Neuronal stem cell (in vitro differentiated cells): ENCODE results near the gene ZDHHC22.
A peak's percentile ranks its signal among the peaks of the same experiment; 100 is the strongest.

Experiments used
- DNase-seq: peaks from one replicate; pipeline ENCODE4 v3.0.0-alpha.2; 2013; ENCODE audit warnings: low spot score
- H2AFZ ChIP-seq: one replicate; pipeline ENCODE4 v1.6.1; 2013; ENCODE audit warnings: mild to moderate bottlenecking, low read length, inconsistent platforms
- H2AK5ac ChIP-seq: 2 replicates; pipeline ENCODE4 v1.6.1; 2013; ENCODE audit warnings: low read depth, mild to moderate bottlenecking, inconsistent platforms, low read length, moderate library complexity, mixed read lengths
- H2BK120ac ChIP-seq: 2 replicates; pipeline ENCODE4 v1.6.1; 2013; ENCODE audit warnings: low read depth, mild to moderate bottlenecking, inconsistent platforms, low read length, moderate library complexity, mixed read lengths
- H2BK12ac ChIP-seq: one replicate; pipeline ENCODE4 v1.6.1; 2013; ENCODE audit warnings: low read length, inconsistent platforms
- H2BK15ac ChIP-seq: 2 replicates; pipeline ENCODE4 v1.6.1; 2013; ENCODE audit warnings: mild to moderate bottlenecking, low read length, inconsistent platforms, mixed read lengths
- H2BK5ac ChIP-seq: one replicate; pipeline ENCODE4 v1.6.1; 2013; ENCODE audit warnings: inconsistent platforms, mild to moderate bottlenecking, low read length, moderate library complexity
- H3K14ac ChIP-seq: one replicate; pipeline ENCODE4 v1.6.1; 2013; ENCODE audit warnings: low read length, inconsistent platforms
- H3K18ac ChIP-seq: 2 replicates; pipeline ENCODE4 v1.6.1; 2013; ENCODE audit warnings: low read length, inconsistent platforms
- H3K23ac ChIP-seq: 2 replicates; pipeline ENCODE4 v1.6.1; 2013; ENCODE audit warnings: low read depth, mild to moderate bottlenecking, mixed read lengths, low read length, inconsistent platforms; ENCODE audit not compliant: poor library complexity
- H3K27ac ChIP-seq: replicated peaks from 3 replicates; pipeline ENCODE4 v1.5.1; 2013; ENCODE audit warnings: low read length, inconsistent platforms
- H3K27me3 ChIP-seq, 3 experiments: 2 replicates each; pipeline ENCODE4 v1.6.1; 2013; ENCODE audit warnings: low read length in 3 of 3, mild to moderate bottlenecking in 2 of 3, inconsistent platforms in 1 of 3, low read depth in 1 of 3, mixed read lengths in 1 of 3, moderate library complexity in 1 of 3; ENCODE audit not compliant: control insufficient read depth in 3 of 3, insufficient read depth in 3 of 3
- H3K36me3 ChIP-seq, 2 donors: replicated peaks in 1 of 2; 2 replicates each; pipeline ENCODE4 v1.6.1; 2013; ENCODE audit warnings: low read length in 2 of 2; ENCODE audit not compliant: control insufficient read depth in 2 of 2, insufficient read depth in 2 of 2
- H3K4ac ChIP-seq: 2 replicates; pipeline ENCODE4 v1.6.1; 2013; ENCODE audit warnings: inconsistent platforms, mild to moderate bottlenecking, low read length, moderate library complexity
- H3K4me1 ChIP-seq, 2 donors: 1 replicate in 1 of 2; 2 replicates in 1 of 2; pipeline ENCODE4 v1.6.1; 2013; ENCODE audit warnings: low read length in 2 of 2, low read depth in 1 of 2; ENCODE audit not compliant: control insufficient read depth in 2 of 2, insufficient read depth in 1 of 2
- H3K4me2 ChIP-seq: one replicate; pipeline ENCODE4 v1.6.1; 2013; ENCODE audit warnings: mild to moderate bottlenecking, low read length, inconsistent platforms; ENCODE audit not compliant: insufficient read depth, poor library complexity, severe bottlenecking
- H3K4me3 ChIP-seq, 2 donors: 2 replicates each; pipeline ENCODE4 v1.5.1; 2013; ENCODE audit warnings: low read length in 2 of 2, mild to moderate bottlenecking in 2 of 2, inconsistent platforms in 1 of 2, moderate library complexity in 1 of 2
- H3K79me1 ChIP-seq: one replicate; pipeline ENCODE4 v1.6.1; 2013; ENCODE audit warnings: low read depth, mild to moderate bottlenecking, inconsistent platforms, low read length, moderate library complexity
- H3K9ac ChIP-seq: one replicate; pipeline ENCODE4 v1.6.1; 2013; ENCODE audit warnings: mild to moderate bottlenecking, low read depth, low read length, inconsistent platforms; ENCODE audit not compliant: poor library complexity
- H3K9me3 ChIP-seq, 2 donors: replicated peaks in 1 of 2; 2 replicates each; pipeline versions ENCODE3 to v1.6.1; 2013; ENCODE audit warnings: low read length in 2 of 2, mild to moderate bottlenecking in 2 of 2, inconsistent platforms in 1 of 2, low read depth in 1 of 2, mixed read lengths in 1 of 2, moderate library complexity in 1 of 2; ENCODE audit not compliant: control insufficient read depth in 2 of 2, insufficient read depth in 1 of 2
- H4K8ac ChIP-seq: one replicate; pipeline ENCODE4 v1.6.1; 2013; ENCODE audit warnings: low read depth, mild to moderate bottlenecking, inconsistent platforms, low read length, moderate library complexity
- H4K91ac ChIP-seq: one replicate; pipeline ENCODE4 v1.6.1; 2013; ENCODE audit warnings: low read length, low read depth, mild to moderate bottlenecking, inconsistent platforms; ENCODE audit not compliant: poor library complexity
- WGBS, 2 donors: extraction: QIAGEN DNeasy Blood & Tissue Kit; methylation state at CpG; one replicate each; pipeline ENCODE4 v1.1.7; 2013; ENCODE audit warnings: missing lambda C conversion rate in 2 of 2, mixed read lengths in 1 of 2; ENCODE audit not compliant: insufficient read length in 2 of 2, insufficient replicate concordance in 1 of 2; ENCODE audit errors: extremely low coverage in 2 of 2; 5-methylcytosine and 5-hydroxymethylcytosine counted together

Gene ZDHHC22

DNA sequence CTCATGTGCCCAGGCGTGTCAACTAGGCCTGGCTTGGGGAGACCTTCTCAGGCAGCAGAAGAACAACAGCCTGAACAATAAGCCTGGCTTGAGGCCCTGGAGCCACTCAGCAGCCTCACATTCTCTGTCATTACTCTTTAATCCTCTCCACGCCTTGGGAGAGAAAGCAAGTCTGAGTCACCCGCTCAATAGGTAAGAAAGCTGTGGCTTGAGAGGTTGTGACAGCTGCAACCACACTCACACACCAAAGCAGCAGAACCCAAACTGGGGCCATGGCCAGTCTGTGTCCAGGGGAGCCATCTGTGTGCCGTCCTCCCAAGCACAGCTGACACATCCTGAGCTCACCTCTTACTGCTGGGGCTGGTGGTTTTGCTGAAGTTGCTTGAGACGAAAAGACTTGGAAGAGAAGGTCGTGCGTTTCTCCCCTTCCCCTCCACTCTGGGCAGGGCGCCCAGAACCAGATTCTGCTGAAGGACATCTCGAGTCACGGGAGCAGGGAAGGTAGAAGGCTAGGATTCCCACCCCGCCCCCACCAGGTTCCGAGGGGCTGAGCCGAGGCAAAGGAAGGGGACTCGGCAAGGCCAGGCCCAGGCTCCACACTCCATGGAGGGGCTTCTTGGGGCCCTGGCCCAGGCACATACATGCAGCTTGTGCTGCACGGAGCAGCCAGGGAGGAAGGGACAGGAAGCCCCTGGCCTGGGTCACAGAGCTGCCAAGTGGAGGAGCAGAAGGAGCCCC is 45.5 kb upstream of the ZDHHC22 start:
- Histone ChIP-seq H3K4me1 (peaks cover 3 to 15% of the 10 kb centered on the region in 2 donors), H3K4ac (no peak overlapping the region), H3K27ac (no peak overlapping the region), H3K9ac (no peak overlapping the region), H3K79me1 (no peaks in the 10 kb centered on the region), H3K4me3 (no peak overlapping the region), H2BK120ac (no peak overlapping the region), H2AFZ (no peak overlapping the region), H2BK12ac (peak overlapping the region; percentile 68), H3K27me3 (peaks cover 0 to 31% (median 0%) of the 10 kb centered on the region in 3 experiments), H2AK5ac (no peak overlapping the region), H3K36me3 (no peaks in the 10 kb centered on the region), H3K23ac (no peak overlapping the region), H4K8ac (no peak overlapping the region), H2BK5ac (peak overlapping the region; percentile 35), H3K18ac (peak overlapping the region; percentile 79), H3K14ac (peak overlapping the region; percentile 5), H3K9me3 (no peaks in the 10 kb centered on the region), H3K4me2 (no peak overlapping the region), H4K91ac (peak overlapping the region; percentile 67), H2BK15ac (peak overlapping the region; percentile 90)
- WGBS, 2 donors: no CpG with 5 or more reads among the region's 15 CpGs
- peak; percentile 27 for DNase-seq

DNA sequence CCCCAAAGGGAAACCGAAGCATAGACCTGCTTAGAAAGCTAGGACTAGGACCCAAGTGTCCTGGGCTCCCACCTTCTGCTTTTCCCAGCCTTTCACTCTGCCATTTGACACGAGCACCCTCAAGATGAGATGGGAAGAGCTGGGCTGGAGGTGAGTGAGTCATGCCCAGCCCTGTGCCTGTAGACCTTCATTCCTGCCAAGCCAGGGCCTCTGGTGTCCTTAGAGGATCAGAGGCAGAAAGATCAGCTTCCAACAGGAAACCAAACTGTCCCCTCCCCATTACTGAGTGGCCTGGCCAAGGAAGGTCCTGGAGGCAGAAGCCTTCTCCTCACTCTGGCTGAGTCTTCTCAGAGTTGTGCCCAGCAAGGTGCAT is 43.5 kb upstream of the ZDHHC22 start:
- DNase-seq: no peak
- Histone ChIP-seq H3K27me3 (peaks cover 0 to 30% (median 0%) of the 10 kb centered on the region in 3 experiments), H3K4ac (no peak overlapping the region), H2BK5ac (no peak overlapping the region), H4K8ac (no peak overlapping the region), H3K9me3 (no peaks in the 10 kb centered on the region), H3K27ac (no peak overlapping the region), H3K9ac (no peak overlapping the region), H3K18ac (no peak overlapping the region), H4K91ac (no peak overlapping the region), H2AFZ (no peak overlapping the region), H2BK12ac (no peak overlapping the region), H2AK5ac (no peak overlapping the region), H3K79me1 (no peaks in the 10 kb centered on the region), H3K36me3 (no peaks in the 10 kb centered on the region), H2BK120ac (no peak overlapping the region), H3K4me2 (no peak overlapping the region), H3K4me1 (peaks cover 4 to 21% of the 10 kb centered on the region in 2 donors), H3K4me3 (no peak overlapping the region), H3K14ac (no peak overlapping the region), H2BK15ac (peak overlapping the region; percentile 96), H3K23ac (no peak overlapping the region)
- WGBS, 2 donors: no CpG with 5 or more reads among the region's 2 CpGs

DNA sequence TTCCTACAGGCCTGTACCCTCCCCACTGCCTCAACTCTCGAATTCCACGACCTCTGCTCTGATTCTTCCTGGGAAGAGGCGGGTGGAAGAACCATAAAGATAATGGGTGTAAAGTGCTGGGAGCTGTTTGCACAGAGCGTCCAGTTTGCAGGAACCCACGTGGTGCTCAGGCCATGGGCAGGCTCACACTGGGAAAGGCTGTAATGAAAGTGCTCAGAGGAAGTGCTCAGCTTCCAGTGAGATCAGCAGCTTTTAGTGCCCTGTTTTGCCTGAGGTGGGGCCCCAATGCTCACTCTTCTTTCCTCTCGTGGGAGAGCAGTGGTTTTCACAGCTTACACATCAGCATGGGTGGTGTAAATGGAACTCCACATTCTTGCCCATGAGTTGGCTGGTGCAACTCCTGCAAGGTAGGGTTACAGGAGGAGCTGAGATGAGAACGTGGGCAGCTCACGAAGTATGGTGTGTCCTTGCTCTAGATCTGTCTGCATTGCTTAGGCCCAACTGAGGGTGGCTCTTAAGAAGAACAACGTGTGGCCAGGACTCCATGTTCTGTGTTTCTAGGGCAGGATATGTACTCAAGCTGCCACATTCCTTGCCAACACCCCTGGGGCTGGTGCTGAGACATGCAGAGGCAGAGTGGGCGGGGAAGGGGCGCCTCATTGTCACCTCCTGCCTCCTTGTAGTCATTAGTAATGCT is 43.0 kb upstream of the ZDHHC22 start:
- H3K18ac ChIP-seq: no peak overlapping the region
- peak overlapping the region; percentile 96 for H2BK15ac ChIP-seq
- no peak overlapping the region for H2BK120ac ChIP-seq
- H3K9ac ChIP-seq: no peak overlapping the region
- H3K4me1 ChIP-seq: peaks cover 4 to 21% of the 10 kb centered on the region in 2 donors
- H3K4me2 ChIP-seq: no peak overlapping the region
- H3K4me3 ChIP-seq: no peak overlapping the region
- H3K36me3 ChIP-seq: no peaks in the 10 kb centered on the region
- no peak overlapping the region for H2AK5ac ChIP-seq
- H3K14ac ChIP-seq: no peak overlapping the region
- no peak overlapping the region for H2AFZ ChIP-seq
- H2BK12ac ChIP-seq: no peak overlapping the region
- H3K9me3 ChIP-seq: no peaks in the 10 kb centered on the region
- H4K8ac ChIP-seq: no peak overlapping the region
- no peak for DNase-seq
- H4K91ac ChIP-seq: no peak overlapping the region
- H2BK5ac ChIP-seq: no peak overlapping the region
- peaks cover 0 to 27% (median 0%) of the 10 kb centered on the region in 3 experiments for H3K27me3 ChIP-seq
- no peak overlapping the region for H3K27ac ChIP-seq
- no peaks in the 10 kb centered on the region for H3K79me1 ChIP-seq
- H3K4ac ChIP-seq: no peak overlapping the region
- no peak overlapping the region for H3K23ac ChIP-seq
- WGBS, 2 donors: no CpG with 5 or more reads among the region's 11 CpGs

DNA sequence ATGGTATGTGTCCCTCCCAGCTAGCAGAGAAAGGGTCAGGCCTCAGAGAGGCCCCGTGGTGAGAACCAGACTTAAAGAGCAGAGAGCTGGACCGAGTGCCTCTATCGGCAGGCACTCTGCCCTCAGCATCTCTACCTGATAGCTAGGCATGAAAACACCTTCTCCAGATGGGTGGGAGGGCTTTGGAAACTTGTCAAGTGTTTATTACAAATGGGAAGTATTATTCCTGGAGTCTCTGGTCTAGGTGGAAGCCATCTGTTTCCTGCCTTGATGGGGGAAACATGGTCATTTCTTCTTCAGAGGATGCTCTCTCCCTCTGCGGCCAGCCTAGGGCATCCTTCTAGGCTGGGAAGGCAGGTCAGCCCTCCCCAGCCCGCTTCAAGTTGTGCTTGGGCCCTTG is 42.3 kb upstream of the ZDHHC22 start:
- no peak overlapping the region for H2BK5ac ChIP-seq
- H3K9ac ChIP-seq: no peak overlapping the region
- H2BK120ac ChIP-seq: no peak overlapping the region
- H2BK12ac ChIP-seq: no peak overlapping the region
- H3K18ac ChIP-seq: no peak overlapping the region
- H3K14ac ChIP-seq: no peak overlapping the region
- no peaks in the 10 kb centered on the region for H3K79me1 ChIP-seq
- H2BK15ac ChIP-seq: no peak overlapping the region
- no peak for DNase-seq
- no peak overlapping the region for H4K91ac ChIP-seq
- H3K27ac ChIP-seq: no peak overlapping the region
- H3K4me1 ChIP-seq: peaks cover 4 to 21% of the 10 kb centered on the region in 2 donors
- no peak overlapping the region for H3K23ac ChIP-seq
- WGBS, 2 donors: no CpG with 5 or more reads among the region's 5 CpGs
- H2AFZ ChIP-seq: no peak overlapping the region
- no peak overlapping the region for H4K8ac ChIP-seq
- no peak overlapping the region for H3K4me2 ChIP-seq
- no peaks in the 10 kb centered on the region for H3K36me3 ChIP-seq
- no peak overlapping the region for H2AK5ac ChIP-seq
- no peak overlapping the region for H3K4me3 ChIP-seq
- H3K27me3 ChIP-seq: peaks cover 0 to 23% (median 0%) of the 10 kb centered on the region in 3 experiments
- no peaks in the 10 kb centered on the region for H3K9me3 ChIP-seq
- no peak overlapping the region for H3K4ac ChIP-seq
